Panc1 (cell line): ENCODE measurements around the gene IL17RE.
A peak's percentile ranks its signal among the peaks of the same experiment; 100 is the strongest.

Experiments used
- CTCF ChIP-seq: fragments of 450-650 bp; IDR thresholded peaks from 2 replicates; pipeline ENCODE4 v1.5.1; 2017; ENCODE audit warnings: mild to moderate bottlenecking
- SIN3A ChIP-seq: IDR thresholded peaks from 2 replicates; pipeline ENCODE4 v1.6.1; 2012; ENCODE audit warnings: low read depth, mild to moderate bottlenecking, low read length, moderate library complexity, borderline replicate concordance; ENCODE audit not compliant: insufficient read depth

- TF ChIP-seq SIN3A = peak; percentile 69; the same call in 1 of the 2 replicates
- peak; percentile 38 for TF ChIP-seq CTCF
Observed at GRCh38 chr3:9947025-9947995, 44.7 kb downstream of the IL17RE start.
